Measurements from ENCODE around the gene GALNT16.
"Not testable (repeated sequence)": the region's sequence is repeated elsewhere in the genome, so short reads cannot be mapped to it uniquely, and the experiment has no call there.

Gene GALNT16

DNA sequence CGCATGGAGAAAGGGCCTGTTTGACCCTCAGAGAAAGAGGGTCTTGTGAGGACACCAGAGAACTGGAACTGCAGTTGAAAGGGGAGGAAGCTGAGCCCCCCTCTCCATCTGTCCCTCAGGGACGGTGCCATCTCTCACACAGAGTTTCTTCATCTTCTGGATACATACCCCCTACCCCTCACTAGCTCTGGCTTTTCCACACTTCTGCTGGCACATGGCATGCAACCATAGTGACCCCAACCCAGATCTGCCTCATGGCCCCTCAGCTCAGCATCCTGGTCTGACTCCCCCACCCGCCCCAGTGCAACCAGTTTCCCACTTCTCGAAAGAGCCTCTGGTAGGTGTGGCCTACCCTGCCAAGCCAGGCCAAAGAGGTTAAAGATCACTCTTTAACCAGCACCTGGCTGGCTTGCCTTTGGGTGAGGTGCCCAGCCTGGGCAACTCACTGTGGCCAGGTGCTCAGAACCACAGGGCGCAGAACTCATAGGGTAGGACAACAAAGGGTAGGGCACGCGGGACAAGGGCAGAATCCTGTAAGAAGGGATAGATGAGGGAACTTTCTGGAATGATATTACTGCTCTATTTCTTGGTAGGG is 25.8 kb downstream of the GALNT16 start:
- DNase-seq (ENCODE audit: low read depth in 2 of 2): no peak

GRCh38 chr14:69287098-69288010 is 27.4 kb downstream of the GALNT16 start:
- no peak for DNase-seq (ENCODE audit: low read depth in 2 of 2)

DNA sequence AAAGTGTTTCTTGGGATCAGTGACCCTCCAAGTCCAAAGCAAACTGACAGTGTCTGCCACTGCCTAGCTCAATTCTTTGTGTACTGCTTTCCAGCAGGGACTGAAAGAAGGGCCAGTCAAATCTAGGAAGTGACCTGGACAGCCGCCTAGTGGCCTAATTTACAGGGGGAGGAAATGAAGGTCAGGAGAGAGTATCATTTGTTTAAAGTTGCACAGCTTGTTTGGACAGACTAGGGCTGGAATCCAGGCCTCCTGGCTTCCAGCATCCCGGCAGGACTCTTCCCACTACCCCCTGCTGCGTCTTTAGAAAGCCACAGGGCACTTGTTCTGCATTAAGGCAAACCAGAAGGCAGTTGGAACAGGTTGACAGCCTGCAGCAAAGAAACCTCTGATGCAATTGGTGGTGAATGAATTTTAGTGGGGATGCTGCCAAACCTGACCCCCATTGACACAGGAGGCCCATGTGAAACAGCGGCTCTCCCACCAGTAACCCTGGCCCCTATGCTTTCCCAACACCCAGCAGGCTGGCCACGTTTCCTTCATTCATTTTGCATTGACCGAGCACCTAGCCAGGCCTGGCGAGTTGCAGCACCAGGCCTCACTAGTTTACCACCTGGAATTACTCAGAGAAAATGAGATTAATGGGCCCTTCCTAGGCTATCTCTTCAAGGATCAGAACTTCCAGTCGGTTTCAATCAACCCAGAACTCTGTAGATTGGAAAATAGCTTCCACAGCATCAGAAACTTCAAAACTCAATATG is 28.2 kb downstream of the GALNT16 start:
- DNase-seq (ENCODE audit: low read depth in 2 of 2): no peak

- no peak for DNase-seq (ENCODE audit: low read depth in 2 of 2)
Measured at GRCh38 chr14:69288956-69289705, 29.2 kb downstream of the GALNT16 start.

DNA sequence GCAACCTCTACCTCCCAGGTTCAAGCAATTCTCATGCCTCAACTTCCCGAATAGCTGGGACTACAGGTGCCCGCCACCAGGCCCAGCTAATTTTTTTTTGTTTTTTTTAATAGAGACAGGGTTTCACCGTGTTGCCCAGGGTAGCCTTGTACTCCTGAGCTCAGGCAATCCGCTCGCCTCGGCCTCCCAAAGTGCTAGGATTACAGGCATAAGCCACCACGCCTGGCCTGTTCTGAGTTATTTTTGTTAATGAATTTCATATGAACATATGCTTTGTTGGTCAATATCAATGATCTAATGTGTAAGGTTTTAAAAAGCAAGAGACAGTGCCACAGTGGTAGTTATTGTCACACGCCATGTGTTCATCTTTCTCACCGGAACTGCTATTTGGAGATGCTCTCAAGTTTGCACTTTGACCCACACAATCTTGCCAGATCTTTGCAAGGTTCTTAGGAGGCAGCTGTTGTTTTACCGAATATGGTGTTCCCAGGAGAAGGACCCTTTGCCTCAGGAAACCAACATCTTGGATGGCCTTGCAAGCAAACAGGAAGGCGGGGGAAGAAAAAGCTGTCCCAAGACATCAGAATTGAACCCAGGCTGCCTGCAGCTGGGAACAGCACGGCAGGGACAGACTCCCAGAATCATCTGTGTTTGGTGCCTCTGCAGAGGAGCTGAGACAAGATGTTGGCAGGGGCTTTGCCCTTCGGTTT is 30.0 kb downstream of the GALNT16 start:
- DNase-seq (ENCODE audit: low read depth in 2 of 2): no peak

GRCh38 chr14:69290881-69291280 is 30.9 kb downstream of the GALNT16 start:
- DNase-seq (ENCODE audit: low read depth in 2 of 2): not testable (repeated sequence)

DNA sequence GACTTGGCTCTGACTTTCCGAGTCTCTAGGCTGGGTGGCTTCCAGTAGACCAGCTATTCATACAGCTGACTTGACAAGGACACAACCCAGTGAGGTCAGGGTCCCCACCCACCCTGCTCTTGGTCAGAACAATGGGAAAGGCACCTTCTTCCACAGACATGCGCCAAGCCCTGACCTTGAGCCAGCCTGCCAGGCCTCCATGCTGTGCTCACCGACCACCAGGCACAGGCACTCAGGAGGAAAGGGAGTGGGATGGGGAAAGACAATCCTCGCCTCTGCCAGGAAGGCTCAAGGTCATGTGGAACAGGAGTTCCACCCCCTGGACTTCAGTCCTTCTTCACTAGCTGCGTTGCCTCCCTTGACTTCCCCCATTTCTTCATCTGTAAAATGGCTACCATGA is 31.4 kb downstream of the GALNT16 start:
- no peak for DNase-seq (ENCODE audit: low read depth in 2 of 2)

DNA sequence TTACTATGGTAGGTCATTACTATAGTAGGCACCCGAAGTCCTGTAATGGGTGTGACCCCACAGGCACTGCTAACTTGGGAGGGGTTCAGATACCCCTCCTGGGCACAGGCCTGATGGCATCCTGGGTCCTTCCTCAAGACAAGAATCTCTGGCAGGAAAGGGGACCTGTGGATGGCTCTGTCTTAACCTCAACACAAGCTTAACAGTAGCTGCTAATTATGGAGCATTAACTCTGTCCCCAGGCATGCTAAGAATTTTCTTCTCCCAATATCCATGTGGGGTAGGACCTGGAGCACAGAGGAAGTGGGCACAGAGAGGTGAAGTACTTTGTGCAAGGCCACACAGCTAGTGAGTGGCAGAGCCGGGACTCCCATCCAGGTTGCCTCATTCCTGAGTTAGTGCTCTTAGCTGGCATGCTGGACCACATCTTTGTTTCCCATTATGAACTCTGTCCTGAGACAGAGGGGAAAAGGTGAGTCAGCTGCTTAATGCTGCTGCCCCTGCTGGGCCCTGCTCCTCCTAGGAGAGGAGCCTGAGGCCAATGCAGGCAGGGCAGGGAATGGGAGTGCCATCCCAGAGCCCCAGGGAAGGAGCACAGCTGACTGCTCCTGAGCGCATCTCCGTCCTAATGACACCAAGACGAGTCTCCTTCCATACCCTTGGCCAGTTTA is 32.1 kb downstream of the GALNT16 start:
- no peak for DNase-seq (ENCODE audit: low read depth in 2 of 2)

GRCh38 chr14:69298131-69299071 is 38.4 kb downstream of the GALNT16 start:
- no peak for DNase-seq (ENCODE audit: low read depth in 2 of 2)

DNA sequence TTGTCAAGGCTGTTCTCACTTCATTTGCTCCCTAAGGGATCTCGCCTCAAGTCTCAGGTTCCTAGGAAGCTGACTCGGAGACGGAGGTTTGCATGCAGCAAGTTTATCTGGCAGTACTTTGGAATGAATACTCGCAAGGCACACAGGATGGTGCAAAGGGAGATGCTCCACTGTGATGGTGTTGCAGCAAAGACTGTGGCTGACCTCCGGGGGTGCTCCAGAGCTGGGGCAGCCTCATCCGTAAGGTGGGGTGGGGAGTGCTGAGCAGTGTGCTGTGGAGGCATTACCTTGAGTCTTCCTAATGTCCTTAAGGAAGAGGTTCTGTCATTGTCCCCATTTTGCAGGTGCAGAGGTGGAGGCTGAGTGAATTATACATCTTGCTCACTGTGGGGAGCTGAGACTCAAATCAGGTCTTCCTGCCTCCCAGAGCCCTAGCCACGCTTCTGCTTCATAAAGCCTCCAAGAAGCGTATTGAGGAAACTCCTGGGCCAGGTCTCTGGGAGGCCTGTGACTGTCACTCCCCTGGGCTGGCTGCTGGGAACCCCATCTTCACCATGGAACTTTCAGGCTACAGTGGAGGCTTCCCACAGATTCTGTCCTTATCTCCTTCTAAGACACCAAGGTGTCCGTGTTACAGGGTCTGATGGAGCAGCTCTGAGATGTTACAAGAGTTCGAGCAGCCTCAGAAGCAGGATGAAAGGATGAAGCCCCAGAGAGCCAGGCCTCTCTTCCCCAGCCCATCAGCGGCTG is 39.5 kb downstream of the GALNT16 start:
- no peak for DNase-seq (ENCODE audit: low read depth in 2 of 2)

DNA sequence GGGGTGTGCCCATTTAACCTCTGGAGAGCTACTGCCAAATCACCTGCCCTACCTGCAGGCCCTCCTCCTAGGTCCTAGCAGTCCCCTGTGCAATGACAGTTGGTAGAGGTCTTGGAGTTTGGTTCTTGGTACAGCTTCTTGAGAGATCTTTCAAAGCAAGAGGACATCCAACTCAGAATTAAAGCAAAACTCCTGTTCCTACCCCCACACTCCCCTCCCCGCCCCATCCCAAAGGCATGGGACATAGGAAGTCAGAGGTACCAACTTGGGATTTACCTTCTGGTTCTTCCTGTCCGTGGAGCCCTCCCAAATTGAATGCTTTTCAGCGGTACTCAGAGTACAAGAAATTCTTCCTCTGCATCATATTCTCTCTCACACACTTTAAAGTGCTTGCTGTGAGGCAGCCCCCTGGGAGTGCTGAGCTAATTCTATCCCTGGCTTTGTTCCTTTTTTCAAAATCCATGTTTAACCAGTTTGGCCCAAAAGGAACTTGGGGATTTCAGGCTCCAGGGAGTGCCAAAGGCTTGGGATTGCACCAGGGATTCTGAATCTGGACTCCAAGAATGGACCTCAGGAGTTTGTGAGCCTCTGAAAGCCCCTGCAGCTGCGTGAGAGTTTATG is 40.8 kb downstream of the GALNT16 start:
- no peak for DNase-seq (ENCODE audit: low read depth in 2 of 2)

- no peak for DNase-seq (ENCODE audit: low read depth in 2 of 2)
Measured at GRCh38 chr14:69303086-69303485, 43.1 kb downstream of the GALNT16 start.

GRCh38 chr14:69312608-69313007 is 52.6 kb downstream of the GALNT16 start:
- DNase-seq (ENCODE audit: low read depth in 2 of 2): no peak

- no peak for DNase-seq (ENCODE audit: low read depth in 2 of 2)
Measured at GRCh38 chr14:69313176-69313575, 53.2 kb downstream of the GALNT16 start.

DNA sequence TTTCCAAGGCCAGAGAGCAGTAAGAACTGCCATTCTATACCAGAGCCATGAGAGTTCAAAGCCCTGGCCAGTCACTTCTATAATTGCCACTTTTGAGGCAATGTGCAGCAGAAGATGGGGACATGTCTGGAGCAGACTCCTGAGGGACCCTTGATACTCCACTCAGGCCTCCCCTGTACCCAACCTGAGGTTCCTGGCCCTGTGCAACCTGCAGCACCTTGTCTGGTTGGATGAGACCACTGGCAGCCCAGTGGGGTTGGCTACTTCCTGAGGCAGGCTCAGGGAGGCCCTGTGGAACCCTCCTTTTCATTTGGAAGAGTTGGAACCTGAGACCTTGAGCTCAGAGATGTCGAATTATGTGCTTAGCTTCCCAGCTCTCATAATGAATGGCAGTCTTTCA is 54.4 kb downstream of the GALNT16 start:
- no peak for DNase-seq (ENCODE audit: low read depth in 2 of 2)

DNA sequence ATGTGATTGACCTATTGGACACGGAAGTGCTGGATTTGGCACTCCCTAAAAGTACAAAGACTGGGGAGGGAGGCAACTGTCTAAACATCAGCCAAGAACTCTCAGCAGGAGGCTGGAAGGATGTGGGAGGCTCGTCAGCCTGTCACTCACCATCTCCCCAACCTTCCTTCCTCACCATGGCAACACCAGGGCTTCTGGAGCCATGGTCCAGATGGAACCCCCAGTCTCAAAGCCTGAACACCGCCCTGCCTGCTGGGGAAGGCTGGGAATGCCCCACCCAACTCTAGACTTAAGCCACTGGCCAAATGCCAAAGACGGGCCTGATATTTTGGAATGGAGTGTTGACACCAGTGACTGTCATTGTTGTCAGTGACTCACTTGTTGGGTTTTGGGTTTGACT is 55.3 kb downstream of the GALNT16 start:
- DNase-seq (ENCODE audit: low read depth in 2 of 2): no peak

DNA sequence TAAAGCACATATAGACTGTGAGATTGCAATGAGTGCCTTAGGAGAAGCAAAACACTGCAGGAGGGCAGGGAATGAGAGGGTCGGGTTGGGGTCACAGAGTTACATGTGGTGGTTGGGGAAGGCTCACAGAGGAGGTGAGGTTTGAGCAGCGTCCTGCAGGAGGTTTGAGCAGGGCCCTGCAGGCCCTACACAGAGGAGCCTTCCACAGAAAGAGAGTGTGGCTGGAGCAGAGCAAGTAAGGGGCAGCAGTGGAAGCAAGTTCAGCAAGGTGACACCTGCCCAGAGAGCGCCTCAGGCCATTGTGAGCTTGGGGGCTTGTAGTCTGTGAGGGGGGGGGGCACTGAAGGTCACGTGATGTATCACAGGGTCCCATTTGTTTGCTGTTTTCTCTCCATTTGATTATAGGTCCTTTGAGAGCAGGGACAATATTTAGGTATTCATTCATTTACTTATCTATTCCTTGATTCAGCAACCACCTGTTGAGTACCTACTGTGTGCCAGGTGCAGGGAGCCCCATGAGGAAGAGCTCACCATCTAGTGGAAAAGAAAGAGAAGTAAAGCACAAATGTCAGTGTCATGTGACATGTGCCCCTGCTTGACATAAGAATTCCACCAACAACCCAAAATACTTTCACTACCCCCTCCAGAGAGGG is 56.6 kb downstream of the GALNT16 start:
- no peak for DNase-seq (ENCODE audit: low read depth in 2 of 2)
